ENCODE results near the gene KLHL2.
A peak's percentile ranks its signal among the peaks of the same experiment; 100 is the strongest.

The KLHL2 gene

GRCh38 chr4:165289423-165289785 lies 82.0 kb downstream of the KLHL2 start:
- no peak for DNase-seq (ENCODE audit: low read depth, low spot score)

DNA sequence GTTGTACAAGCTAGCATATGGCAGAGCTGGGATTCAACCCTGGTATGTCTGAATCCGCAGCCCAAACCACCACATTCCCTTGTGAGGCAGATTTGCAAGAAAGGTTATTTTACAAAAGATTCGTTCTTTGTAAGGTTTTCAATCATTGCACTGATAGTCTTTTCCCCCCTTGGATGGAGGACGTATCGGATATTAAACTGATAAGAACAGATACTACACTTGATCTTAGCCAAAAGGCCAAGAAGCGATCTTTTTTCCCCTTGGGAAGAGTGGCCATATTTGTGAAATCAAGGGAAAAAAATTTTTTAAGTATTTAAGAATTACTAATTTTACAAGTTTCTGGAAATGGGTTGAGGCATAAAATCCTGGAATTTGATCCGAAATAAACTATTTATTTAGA lies 85.7 kb downstream of the KLHL2 start:
- no peak for DNase-seq (ENCODE audit: low read depth, low spot score)

DNA sequence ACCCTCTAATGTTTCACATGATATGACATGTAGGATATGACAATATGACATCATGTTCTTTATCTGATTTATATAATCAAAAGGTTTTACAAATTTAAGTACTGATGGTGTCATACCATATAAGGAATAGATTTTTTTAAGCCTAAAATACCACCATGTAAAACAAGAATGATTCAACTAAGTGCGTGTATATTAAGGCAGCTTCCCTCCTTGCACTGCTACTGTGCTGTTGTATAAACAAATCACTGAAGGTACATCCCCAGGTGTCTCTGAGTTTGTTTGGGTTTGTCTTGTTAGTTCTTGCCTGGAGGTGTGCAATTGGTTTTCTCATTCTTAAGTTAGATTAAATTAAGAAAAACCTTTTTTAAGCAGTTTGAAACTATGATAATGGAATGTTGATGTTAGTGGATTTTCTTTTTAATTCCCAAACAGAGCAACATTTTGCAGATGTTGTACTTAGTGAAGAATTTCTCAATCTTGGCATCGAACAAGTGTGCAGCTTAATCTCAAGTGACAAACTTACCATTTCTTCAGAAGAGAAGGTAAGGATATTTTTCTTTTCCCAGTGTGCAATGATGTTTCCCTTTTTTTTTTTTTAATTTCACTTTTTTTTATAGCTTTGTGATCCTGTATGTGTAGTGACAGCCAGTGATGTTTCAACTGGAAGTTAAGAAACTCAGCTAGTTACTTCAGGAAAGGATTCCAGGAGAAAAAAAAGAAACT lies 86.7 kb downstream of the KLHL2 start:
- DNase-seq (ENCODE audit: low read depth, low spot score) = no peak

GRCh38 chr4:165294907-165295306 lies 87.5 kb downstream of the KLHL2 start:
- no peak for DNase-seq (ENCODE audit: low read depth, low spot score)

GRCh38 chr4:165297626-165298025 lies 90.3 kb downstream of the KLHL2 start:
- DNase-seq (ENCODE audit: low read depth, low spot score) = no peak

GRCh38 chr4:165299399-165300060 lies 92.2 kb downstream of the KLHL2 start:
- DNase-seq (ENCODE audit: low read depth, low spot score) = no peak

DNA sequence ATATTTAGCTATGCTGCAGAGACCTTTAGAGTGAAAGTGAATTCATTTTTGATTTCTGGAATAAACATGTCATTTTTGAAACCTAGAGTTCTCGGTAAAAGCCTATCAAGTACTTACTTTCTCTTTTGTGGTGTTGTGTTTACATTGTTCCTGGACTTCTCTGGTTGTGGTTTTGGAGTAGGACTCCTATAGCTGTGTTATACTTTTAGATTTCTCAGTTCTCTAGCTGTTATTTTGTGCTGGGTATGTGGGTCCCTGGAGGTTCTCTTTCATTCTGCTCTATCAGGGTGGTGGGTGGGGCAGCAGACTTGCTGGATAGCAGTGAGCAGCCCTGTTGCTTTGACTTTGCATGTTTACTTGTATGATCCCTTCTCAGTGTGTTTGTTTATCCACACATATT lies 94.5 kb downstream of the KLHL2 start:
- no peak for DNase-seq (ENCODE audit: low read depth, low spot score)

GRCh38 chr4:165302658-165303057 lies 95.3 kb downstream of the KLHL2 start:
- DNase-seq (ENCODE audit: low read depth, low spot score) = no peak

GRCh38 chr4:165308166-165308565 lies 100.8 kb downstream of the KLHL2 start:
- DNase-seq (ENCODE audit: low read depth, low spot score) = no peak

DNA sequence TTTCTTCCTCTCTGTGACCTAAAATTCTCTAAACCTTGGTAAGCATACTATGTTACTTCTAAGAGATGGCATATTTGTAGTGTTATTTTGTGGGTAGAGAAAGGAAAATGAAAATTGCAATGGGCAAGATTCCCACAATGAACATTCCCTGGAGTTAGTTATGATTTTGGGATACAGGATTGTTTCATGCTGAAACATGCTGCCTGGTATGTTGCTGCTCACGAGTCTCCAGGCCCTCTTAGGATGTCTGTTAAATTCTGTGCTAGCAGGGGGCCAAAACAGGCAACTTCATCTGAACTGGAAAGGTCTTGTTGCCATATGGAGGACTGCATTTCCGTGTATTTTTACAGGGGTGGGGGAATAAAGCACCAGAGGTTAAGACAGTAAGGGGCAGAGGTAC lies 101.2 kb downstream of the KLHL2 start:
- no peak for DNase-seq (ENCODE audit: low read depth, low spot score)

DNA sequence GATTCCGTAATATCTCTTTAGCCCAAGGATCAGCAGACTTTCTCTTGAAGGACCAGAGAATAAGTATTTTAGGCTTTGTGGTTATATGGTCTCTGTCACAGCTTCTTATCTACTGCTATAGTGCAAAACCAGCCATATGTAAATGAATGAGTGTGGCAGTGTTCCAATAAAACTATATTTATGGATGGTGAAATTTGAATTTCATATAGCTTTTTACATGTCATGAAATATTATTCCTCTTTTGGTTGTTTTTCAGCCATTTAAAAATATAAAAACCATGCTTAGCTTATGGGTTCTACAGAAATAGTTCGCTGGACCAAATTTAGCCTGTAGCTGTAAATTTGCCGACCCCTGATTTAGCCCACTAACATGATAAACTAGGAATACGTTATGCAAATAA lies 102.1 kb downstream of the KLHL2 start:
- DNase-seq (ENCODE audit: low read depth, low spot score) = no peak

DNA sequence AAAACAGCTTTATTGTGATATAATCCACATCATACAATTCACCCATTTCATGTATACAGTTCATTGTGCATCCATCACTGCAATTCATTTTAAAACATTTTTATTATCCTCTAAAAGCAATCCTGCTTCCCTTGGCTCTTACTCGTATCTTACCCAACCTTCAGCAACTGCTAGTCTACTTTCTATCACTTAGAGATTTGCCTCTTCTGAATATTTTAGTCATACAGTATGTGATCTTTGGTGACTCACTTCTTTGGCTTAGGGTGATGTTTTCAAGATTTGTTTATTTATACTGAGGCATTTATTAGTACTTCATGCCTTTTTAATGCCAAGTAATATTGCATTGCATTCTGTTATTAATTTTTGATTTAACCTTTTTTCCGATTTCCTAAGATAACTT lies 105.1 kb downstream of the KLHL2 start:
- DNase-seq (ENCODE audit: low read depth, low spot score) = no peak

DNA sequence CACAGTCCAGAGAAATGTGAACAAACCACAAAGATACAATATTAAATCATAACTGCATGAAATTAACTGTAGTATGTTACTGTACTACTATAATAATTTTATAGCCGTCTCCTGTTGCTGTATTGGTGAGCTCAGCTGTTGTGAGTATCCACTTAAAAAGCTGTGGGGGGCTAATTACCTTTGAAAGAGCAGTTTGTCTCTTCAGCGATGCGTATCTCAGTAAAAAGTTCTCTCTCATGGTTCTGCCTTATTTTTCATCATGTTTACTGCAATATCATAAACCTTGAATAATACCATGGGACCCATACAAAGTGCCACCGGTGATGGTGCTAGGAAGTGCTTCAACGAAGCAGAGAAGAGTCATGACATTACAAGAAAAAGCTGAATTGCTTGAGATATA lies 111.7 kb downstream of the KLHL2 start:
- DNase-seq (ENCODE audit: low read depth, low spot score) = no peak

GRCh38 chr4:165319509-165319908 lies 112.1 kb downstream of the KLHL2 start:
- DNase-seq (ENCODE audit: low read depth, low spot score) = no peak

DNA sequence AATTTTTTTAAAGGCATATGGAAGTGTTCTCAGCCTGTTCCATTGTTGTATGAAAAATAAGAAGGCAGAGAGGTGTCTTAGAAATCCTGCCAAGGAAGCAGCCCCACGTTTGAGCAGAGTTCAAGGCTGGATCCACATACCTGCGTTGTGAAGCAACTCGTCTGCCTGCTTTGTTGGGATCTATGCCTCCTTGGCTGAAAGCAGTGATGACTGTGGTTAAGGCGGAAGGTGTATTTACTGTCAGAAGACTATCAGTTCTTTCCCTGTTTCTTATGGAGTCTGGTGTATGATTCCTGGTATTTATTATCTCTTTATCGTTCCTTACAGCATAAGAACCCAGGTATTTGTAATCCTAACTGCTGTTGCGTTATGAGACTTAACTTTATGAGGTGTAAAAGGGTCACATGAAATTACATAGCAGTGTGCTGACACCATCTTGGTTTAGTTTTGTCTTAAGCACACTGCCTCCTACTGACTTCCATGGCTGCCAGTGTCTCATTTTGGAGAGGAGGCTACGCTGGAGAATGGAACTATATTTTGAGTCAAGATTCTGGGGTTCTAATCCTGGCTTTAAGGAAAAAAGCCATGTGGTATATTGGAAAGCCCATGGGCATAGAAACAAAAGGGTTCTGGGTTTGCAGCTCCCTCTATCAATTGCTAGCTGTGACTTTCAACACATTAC lies 117.0 kb downstream of the KLHL2 start:
- DNase-seq (ENCODE audit: low read depth, low spot score) = no peak

DNA sequence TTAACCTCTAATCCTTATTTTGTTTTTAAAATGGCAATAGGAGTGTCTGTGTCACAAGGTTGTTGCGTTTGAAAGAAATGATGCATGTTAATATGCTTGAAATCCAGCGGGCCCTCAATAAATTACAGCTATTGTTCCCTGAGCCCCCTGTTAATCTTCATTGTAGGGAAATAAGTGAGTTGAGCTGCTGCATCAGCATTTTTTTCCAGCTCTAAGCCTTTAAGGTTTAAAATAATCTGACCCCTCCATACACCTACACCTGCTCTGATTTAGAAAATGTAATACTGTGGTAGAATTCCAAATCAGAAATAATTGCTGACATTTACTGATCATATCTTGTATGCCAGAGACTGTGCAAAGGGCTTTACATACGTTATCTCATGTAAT lies 117.5 kb downstream of the KLHL2 start:
- DNase-seq (ENCODE audit: low read depth, low spot score) = no peak

DNA sequence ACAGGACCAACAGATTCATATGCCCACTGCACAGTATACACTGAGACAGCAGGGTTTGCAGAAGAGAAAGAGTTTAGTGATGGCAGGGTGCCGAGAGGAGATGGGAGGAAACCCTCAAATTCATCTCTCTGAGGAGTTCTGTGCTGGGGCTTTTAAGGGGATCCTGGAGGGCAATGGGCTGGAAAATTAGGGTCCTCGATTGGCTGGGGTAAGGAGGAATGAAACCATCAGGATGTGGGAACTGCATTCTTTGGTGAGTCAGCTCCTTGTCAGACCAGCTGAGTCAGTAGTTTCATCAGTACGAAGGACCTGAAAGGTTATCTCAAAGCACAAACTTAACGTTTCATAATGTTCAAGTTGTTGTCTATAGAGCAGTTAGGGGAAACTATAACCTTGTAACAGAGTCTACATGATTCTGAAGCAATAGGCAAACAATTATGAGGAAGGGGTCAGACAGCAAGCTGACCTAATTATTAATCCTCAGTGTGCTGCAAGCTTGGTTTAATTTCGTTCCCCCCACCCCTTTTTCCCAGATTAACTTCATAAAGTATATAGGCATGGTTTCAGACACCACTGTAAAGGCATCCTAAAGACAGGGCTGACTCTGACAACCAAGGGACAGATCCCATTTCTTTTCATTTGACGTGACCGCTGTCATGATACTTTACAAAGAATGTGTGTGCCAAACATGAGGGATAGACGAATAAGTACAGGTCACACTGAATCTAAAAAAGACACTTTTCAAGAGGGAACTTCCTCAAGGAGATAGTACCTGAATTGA lies 118.6 kb downstream of the KLHL2 start:
- no peak for DNase-seq (ENCODE audit: low read depth, low spot score)

- DNase-seq (ENCODE audit: low read depth, low spot score) = no peak
These were observed 119.5 kb downstream of the KLHL2 start for GRCh38 chr4:165326831-165327210.

DNA sequence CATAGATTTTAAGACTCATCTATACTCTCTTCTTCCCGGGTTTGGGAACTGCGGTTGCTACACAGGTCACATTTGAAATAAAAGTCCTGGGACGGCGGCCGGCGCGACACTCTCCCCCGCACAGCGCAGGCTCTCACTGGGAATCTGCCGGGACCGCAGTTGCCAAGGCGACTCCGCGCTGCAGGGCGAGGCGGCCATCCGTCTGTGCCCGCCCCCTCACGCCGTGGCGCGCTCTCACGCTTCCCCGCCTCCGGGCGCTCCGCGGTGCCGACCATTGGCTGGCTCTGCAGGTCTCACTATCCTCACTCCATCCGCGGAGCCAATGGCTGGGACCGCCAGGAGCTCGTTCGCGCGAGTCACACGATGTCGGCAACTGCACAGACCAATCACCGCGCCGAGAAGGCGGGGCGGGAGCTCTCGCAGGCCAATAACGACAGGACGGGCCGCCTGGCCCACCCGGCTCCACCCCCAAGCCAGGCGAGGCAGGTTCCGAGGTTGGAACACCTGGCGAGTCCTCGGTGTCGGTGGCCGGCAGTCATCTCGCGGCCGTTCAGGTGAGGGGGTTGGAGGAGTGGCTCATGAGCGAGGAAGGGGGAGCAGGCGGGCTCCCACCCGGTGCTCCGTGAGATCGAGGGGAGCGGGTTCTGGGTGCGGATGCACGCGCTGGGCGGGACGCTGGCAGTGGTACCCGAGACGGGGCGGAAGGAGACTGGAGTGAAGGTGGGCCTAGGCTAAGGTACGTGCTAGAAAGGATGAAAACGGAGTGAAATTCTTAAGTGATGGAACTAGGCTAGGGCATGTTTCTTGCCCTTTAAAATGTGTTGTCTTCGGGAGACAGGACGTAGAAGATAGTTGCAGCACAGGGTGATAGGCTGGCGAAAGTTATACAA lies 120.1 kb downstream of the KLHL2 start, which contains the start of gene MSMO1:
MSMO1 (plus strand) TSS at position 459 of the 890 bp plus-strand sequence. CDS start 5,702 bp downstream, outside the sequence.
- DNase-seq (ENCODE audit: low read depth, low spot score) = peak; percentile 98

- DNase-seq (ENCODE audit: low read depth, low spot score) = no peak
These were observed 120.7 kb downstream of the KLHL2 start for GRCh38 chr4:165328101-165328425.

DNA sequence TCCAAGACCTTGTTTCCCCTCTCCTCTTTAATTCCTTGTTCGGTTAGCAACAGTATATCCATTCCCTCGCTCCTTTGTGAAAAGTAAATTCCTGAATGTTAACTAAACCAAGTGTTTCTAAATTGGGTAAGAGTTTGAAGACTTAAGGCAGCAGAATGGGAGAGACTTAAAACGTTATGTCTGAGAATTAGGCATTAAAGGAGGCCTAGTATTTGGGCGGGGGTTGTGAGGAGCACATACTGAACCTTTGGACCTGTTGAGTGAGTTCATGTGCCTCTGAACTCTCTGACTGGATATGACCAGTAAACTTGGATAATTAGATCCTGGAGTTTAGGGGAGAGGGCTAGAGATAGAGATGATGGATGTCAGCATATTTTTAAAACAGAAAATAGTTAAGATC lies 121.3 kb downstream of the KLHL2 start:
- no peak for DNase-seq (ENCODE audit: low read depth, low spot score)

Measured in brain pericyte (primary cell).